IMR-90 (cell line): ENCODE data around the gene THRB. TPM values are rescaled to one million over a fixed set of nuclear protein-coding genes. Genes with fewer than 3 reads are reported as not detected.
A peak's percentile ranks its signal among the peaks of the same experiment; 100 is the strongest.

Experiments used
- ATAC-seq: fragments of 200-7000 bp; cut with Tn5 transposase; 2 replicates; pipeline ENCODE4 v1.9.1; 2020; ENCODE audit warnings: low read depth, mild to moderate bottlenecking, moderate library complexity
- BruUV-seq: library from RNA; stranded (reverse); fragments of 400-500 nt; replicated peaks from 2 replicates; lab custom pipeline; 2021; lab: Mats Ljungman, UMichigan
- CTCF ChIA-PET: fragments of 300-600 bp; formaldehyde crosslinking; extraction: SDS; loops from one replicate; lab custom pipeline; 2021; ENCODE audit warnings: antibody characterized with exemption; lab: Yijun Ruan, JAX
- POLR2A ChIA-PET: fragments of 300-600 bp; sonication (Branson Sonifier 250); formaldehyde crosslinking; loops from one replicate; lab custom pipeline; 2022; ENCODE audit warnings: antibody characterized with exemption; ENCODE audit not compliant: unreplicated experiment; lab: Charles Lee
- DNase-seq: peaks from one replicate; pipeline ENCODE4 v3.0.0; 2013
- H2AFZ ChIP-seq: replicated peaks from 2 replicates; pipeline ENCODE3; 2013; ENCODE audit warnings: low read length, mild to moderate bottlenecking; ENCODE audit not compliant: poor library complexity
- H2AK5ac ChIP-seq: 2 replicates; pipeline ENCODE4 v1.6.1; 2013; ENCODE audit warnings: low read depth, low read length, inconsistent platforms
- H2AK9ac ChIP-seq: replicated peaks from 2 replicates; pipeline ENCODE3; 2013; ENCODE audit warnings: mild to moderate bottlenecking, low read depth, low read length, moderate library complexity; ENCODE audit not compliant: poor library complexity
- H2BK120ac ChIP-seq: 2 replicates; pipeline ENCODE4 v1.6.1; 2013; ENCODE audit warnings: low read depth, low read length, inconsistent platforms
- H2BK15ac ChIP-seq: 3 replicates; pipeline ENCODE4 v1.6.1; 2013; ENCODE audit warnings: low read depth, low read length, inconsistent platforms
- H2BK20ac ChIP-seq: 2 replicates; pipeline ENCODE4 v1.6.1; 2013; ENCODE audit warnings: low read depth, mild to moderate bottlenecking, inconsistent platforms, low read length, moderate library complexity
- H2BK5ac ChIP-seq: 2 replicates; pipeline ENCODE4 v1.6.1; 2013; ENCODE audit warnings: mild to moderate bottlenecking, low read depth, low read length, inconsistent platforms; ENCODE audit not compliant: poor library complexity, severe bottlenecking
- H3K14ac ChIP-seq: replicated peaks from 2 replicates; pipeline ENCODE4 v1.6.1; 2013; ENCODE audit warnings: low read depth, low read length, inconsistent platforms
- H3K18ac ChIP-seq: 2 replicates; pipeline ENCODE4 v1.6.1; 2013; ENCODE audit warnings: low read depth, low read length, control low read depth
- H3K23ac ChIP-seq: 2 replicates; pipeline ENCODE4 v1.6.1; 2013; ENCODE audit warnings: low read depth, low read length, inconsistent platforms
- H3K27ac ChIP-seq: 2 replicates; pipeline ENCODE4 v1.5.1; 2013; ENCODE audit warnings: mild to moderate bottlenecking, control low read depth, low read length; ENCODE audit not compliant: insufficient read depth
- H3K27me3 ChIP-seq: 2 replicates; pipeline ENCODE4 v1.6.1; 2013; ENCODE audit warnings: low read length; ENCODE audit not compliant: control insufficient read depth, insufficient read depth
- H3K36me3 ChIP-seq: 2 replicates; pipeline ENCODE4 v1.6.1; 2013; ENCODE audit warnings: low read length, mixed read lengths; ENCODE audit not compliant: control insufficient read depth, insufficient read depth
- H3K4ac ChIP-seq: 2 replicates; pipeline ENCODE4 v1.6.1; 2013; ENCODE audit warnings: low read depth, low read length, inconsistent platforms
- H3K4me1 ChIP-seq: 2 replicates; pipeline ENCODE4 v1.6.1; 2013; ENCODE audit warnings: low read length, mixed read lengths; ENCODE audit not compliant: control insufficient read depth, insufficient read depth
- H3K4me2 ChIP-seq: 2 replicates; pipeline ENCODE4 v1.6.1; 2013; ENCODE audit warnings: low read depth, mild to moderate bottlenecking, control low read depth, low read length, moderate library complexity
- H3K4me3 ChIP-seq: 2 replicates; pipeline ENCODE4 v1.5.1; 2013; ENCODE audit warnings: low read depth, mild to moderate bottlenecking, control low read depth, low read length, moderate library complexity; ENCODE audit not compliant: insufficient read depth
- H3K56ac ChIP-seq: 2 replicates; pipeline ENCODE4 v1.6.1; 2013; ENCODE audit warnings: low read length, inconsistent platforms; ENCODE audit not compliant: insufficient read depth; ENCODE audit errors: extremely low read depth
- H3K79me1 ChIP-seq, 2 experiments: 2 replicates each; pipeline ENCODE4 v1.6.1; 2013; ENCODE audit warnings: low read length in 2 of 2, inconsistent platforms in 1 of 2, low read depth in 1 of 2
- H3K9ac ChIP-seq: 2 replicates; pipeline ENCODE4 v1.6.1; 2013; ENCODE audit warnings: low read depth, low read length, control low read depth
- H3K9me1 ChIP-seq: 2 replicates; pipeline ENCODE4 v1.6.1; 2013; ENCODE audit warnings: low read length, inconsistent platforms; ENCODE audit not compliant: insufficient read depth
- H3K9me3 ChIP-seq: 2 replicates; pipeline ENCODE4 v1.6.1; 2013; ENCODE audit warnings: low read length; ENCODE audit not compliant: control insufficient read depth, insufficient read depth
- H4K20me1 ChIP-seq: 2 replicates; pipeline ENCODE4 v1.6.1; 2013; ENCODE audit warnings: low read length, inconsistent platforms; ENCODE audit not compliant: insufficient read depth
- H4K5ac ChIP-seq: 2 replicates; pipeline ENCODE4 v1.6.1; 2013; ENCODE audit warnings: mild to moderate bottlenecking, low read depth, low read length, control low read depth
- H4K8ac ChIP-seq, 2 experiments: 2 replicates each; pipeline ENCODE4 v1.6.1; 2013; ENCODE audit warnings: low read depth in 2 of 2, low read length in 2 of 2, control low read depth in 1 of 2, inconsistent platforms in 1 of 2
- H4K91ac ChIP-seq: 2 replicates; pipeline ENCODE4 v1.6.1; 2013; ENCODE audit warnings: low read depth, low read length, inconsistent platforms; ENCODE audit not compliant: insufficient read depth
- BHLHE40 ChIP-seq: fragments of 150-350 bp; IDR thresholded peaks from 2 replicates; pipeline ENCODE4 v1.6.1; 2016; ENCODE audit warnings: mild to moderate bottlenecking, low read depth, low read length
- CEBPB ChIP-seq: IDR thresholded peaks from 2 replicates; pipeline ENCODE4 v1.6.1; 2012; ENCODE audit warnings: low read depth, low read length, improper control_type of control experiment
- CHD1 ChIP-seq: IDR thresholded peaks from 2 replicates; pipeline ENCODE4 v1.6.1; 2012; ENCODE audit warnings: low read depth, low read length, improper control_type of control experiment
- MXI1 ChIP-seq: IDR thresholded peaks from 2 replicates; pipeline ENCODE4 v1.6.1; 2012; ENCODE audit warnings: low read depth, mild to moderate bottlenecking, low read length, moderate library complexity, borderline replicate concordance
- RAD21 ChIP-seq: IDR thresholded peaks from 2 replicates; pipeline ENCODE4 v1.6.1; 2012; ENCODE audit warnings: low read length, improper control_type of control experiment
- RCOR1 ChIP-seq: IDR thresholded peaks from 2 replicates; pipeline ENCODE4 v1.6.1; 2012; ENCODE audit warnings: mild to moderate bottlenecking, low read length, improper control_type of control experiment; ENCODE audit not compliant: insufficient replicate concordance
- SMC3 ChIP-seq: fragments of 150-350 bp; IDR thresholded peaks from 2 replicates; pipeline ENCODE4 v1.6.1; 2016; ENCODE audit warnings: low read depth, mild to moderate bottlenecking, antibody characterized with exemption, low read length, moderate library complexity
- WGBS, 2 experiments: methylation state at CpG; one replicate each; pipeline versions ENCODE4 v1.1.5 to v1.1.7; 2013; ENCODE audit warnings: missing lambda C conversion rate in 2 of 2; ENCODE audit not compliant: insufficient read length in 1 of 2; ENCODE audit errors: extremely low coverage in 2 of 2; 5-methylcytosine and 5-hydroxymethylcytosine counted together
- dilution Hi-C: fragments of 300-500 bp; cut with HindIII; formaldehyde crosslinking; loops from one replicate; pipeline ENCODE4 v1.14.3; 2018; ENCODE audit warnings: low sequenced_read_pairs; ENCODE audit not compliant: unreplicated experiment
- in situ Hi-C: fragments of 300-500 bp; cut with MboI; formaldehyde crosslinking; loops from 3 replicates; pipeline ENCODE4 v1.14.3; 2019; ENCODE audit warnings: low sequenced_read_pairs, inconsistent platforms, mixed read lengths
- intact Hi-C: fragments of 100-400 bp; cut with micrococcal nuclease; formaldehyde crosslinking; loops from 2 replicates; pipeline ENCODE4 v1.10.0; 2022
- polyA plus RNA-seq, 3 experiments: library from polyadenylated mRNA; depleted of rRNA; stranded (reverse); fragments of >200 nt; gene quantifications; 2 replicates each; pipeline ENCODE4 v1.2.3, GENCODE V29; 2012; ENCODE audit warnings: low replicate concordance in 1 of 3
- total RNA-seq: library from RNA; depleted of rRNA; stranded (reverse); fragments of >200 nt; gene quantifications from 2 replicates; pipeline ENCODE4 v1.2.3, GENCODE V29; 2012
- TF ChIP-seq, protein P1 (sequence below): fragments of 150-350 bp; IDR thresholded peaks from 2 replicates; pipeline ENCODE4 v1.6.1; 2017; ENCODE audit warnings: mild to moderate bottlenecking, antibody characterized with exemption, low read length, low read depth
- TF ChIP-seq, protein P2 (sequence below): conservative IDR thresholded peaks from 2 replicates; pipeline ENCODE4 v1.5.1; 2012; ENCODE audit warnings: mild to moderate bottlenecking, low read depth, low read length, improper control_type of control experiment

The THRB gene
- total and polyA plus RNA-seq, 2 of the 4 experiments (the other 2 are of a cell fraction), result under 0.01 TPM; not detected in 1

DNA sequence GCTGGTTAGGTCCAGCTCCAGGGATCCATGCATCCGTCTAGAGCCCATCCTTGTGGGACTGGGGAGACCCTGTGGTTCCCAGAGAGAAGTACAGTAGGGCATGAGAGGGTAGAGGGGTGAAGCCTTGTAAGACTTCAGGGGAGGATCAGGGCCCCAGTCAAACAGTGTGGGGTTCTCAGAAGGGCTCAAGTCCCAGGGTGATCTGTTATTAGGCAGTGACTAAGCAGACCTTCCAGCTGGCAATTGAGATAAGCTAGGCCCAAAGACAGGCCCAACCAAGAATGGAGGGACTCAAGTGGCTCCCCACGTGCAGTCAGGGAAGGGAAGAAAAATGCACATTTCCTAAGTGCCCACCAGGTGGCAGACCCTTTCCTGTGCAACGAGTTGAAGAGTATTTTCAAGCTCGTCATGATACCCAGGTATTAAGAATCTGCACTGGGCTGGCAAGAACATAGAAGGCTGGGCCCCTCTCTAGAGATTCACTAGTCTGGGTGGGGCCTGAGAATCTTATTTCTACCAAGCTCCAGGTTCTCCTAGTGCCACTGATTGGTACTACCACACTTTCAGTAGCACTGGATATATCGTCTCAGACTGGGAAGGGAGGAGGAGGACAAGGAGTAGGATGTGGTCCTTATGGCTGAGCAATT, 308.8 kb downstream of the THRB start:
- no peaks in the 10 kb centered on the region for H3K36me3 ChIP-seq
- no peak overlapping the region for H4K5ac ChIP-seq
- peak; percentile 81 for ATAC-seq
- H2AK5ac ChIP-seq, result no peak overlapping the region
- no peaks in the 10 kb centered on the region for H4K20me1 ChIP-seq
- H3K23ac ChIP-seq, result no peak overlapping the region
- no peak overlapping the region for H4K8ac ChIP-seq
- no peak overlapping the region for H2AK9ac ChIP-seq
- H4K91ac ChIP-seq, result no peak overlapping the region
- H2BK20ac ChIP-seq, result no peak overlapping the region
- CTCF ChIA-PET, result interaction anchor here (0.6 to 1.7 kb wide), 15 partner anchors 12 to 498 kb away, joined by 3 to 7 read pairs (median 3); no protein-coding TSS in a partner anchor
- H3K56ac ChIP-seq, result no peak overlapping the region
- peak; percentile 57 for DNase-seq
- no peaks in the 10 kb centered on the region for H3K4me1 ChIP-seq
- H3K9ac ChIP-seq, result no peak overlapping the region
- no TSS peak for BruUV-seq
- TF ChIP-seq, protein P1, sequence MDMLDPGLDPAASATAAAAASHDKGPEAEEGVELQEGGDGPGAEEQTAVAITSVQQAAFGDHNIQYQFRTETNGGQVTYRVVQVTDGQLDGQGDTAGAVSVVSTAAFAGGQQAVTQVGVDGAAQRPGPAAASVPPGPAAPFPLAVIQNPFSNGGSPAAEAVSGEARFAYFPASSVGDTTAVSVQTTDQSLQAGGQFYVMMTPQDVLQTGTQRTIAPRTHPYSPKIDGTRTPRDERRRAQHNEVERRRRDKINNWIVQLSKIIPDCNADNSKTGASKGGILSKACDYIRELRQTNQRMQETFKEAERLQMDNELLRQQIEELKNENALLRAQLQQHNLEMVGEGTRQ, result no peak
- TF ChIP-seq CHD1 (no peak), RAD21 (peak; percentile 51), SMC3 (peak; percentile 59), RCOR1 (no peak), CEBPB (no peak), BHLHE40 (no peak), MXI1 (no peak)
- TF ChIP-seq, protein P2, sequence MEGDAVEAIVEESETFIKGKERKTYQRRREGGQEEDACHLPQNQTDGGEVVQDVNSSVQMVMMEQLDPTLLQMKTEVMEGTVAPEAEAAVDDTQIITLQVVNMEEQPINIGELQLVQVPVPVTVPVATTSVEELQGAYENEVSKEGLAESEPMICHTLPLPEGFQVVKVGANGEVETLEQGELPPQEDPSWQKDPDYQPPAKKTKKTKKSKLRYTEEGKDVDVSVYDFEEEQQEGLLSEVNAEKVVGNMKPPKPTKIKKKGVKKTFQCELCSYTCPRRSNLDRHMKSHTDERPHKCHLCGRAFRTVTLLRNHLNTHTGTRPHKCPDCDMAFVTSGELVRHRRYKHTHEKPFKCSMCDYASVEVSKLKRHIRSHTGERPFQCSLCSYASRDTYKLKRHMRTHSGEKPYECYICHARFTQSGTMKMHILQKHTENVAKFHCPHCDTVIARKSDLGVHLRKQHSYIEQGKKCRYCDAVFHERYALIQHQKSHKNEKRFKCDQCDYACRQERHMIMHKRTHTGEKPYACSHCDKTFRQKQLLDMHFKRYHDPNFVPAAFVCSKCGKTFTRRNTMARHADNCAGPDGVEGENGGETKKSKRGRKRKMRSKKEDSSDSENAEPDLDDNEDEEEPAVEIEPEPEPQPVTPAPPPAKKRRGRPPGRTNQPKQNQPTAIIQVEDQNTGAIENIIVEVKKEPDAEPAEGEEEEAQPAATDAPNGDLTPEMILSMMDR, result peak; percentile 53
- in situ Hi-C loops, result no loop called here
- H3K27ac ChIP-seq, result no peak overlapping the region
- H2AFZ ChIP-seq, result peak overlapping the region; percentile 56
- dilution Hi-C loops, result no loop called here
- no peak overlapping the region for H2BK15ac ChIP-seq
- no peak overlapping the region for H3K14ac ChIP-seq
- H3K27me3 ChIP-seq, result peaks cover 5% of the 10 kb centered on the region
- WGBS, 2 experiments, result 80% methylated on average over 1 of the region's 5 CpGs; no CpG with 5 or more reads in 1 of the 2 experiments
- no peak overlapping the region for H3K4me3 ChIP-seq
- no peak overlapping the region for H3K4me2 ChIP-seq
- no peak overlapping the region for H2BK5ac ChIP-seq
- no peak overlapping the region for H3K18ac ChIP-seq
- H3K9me1 ChIP-seq, result no peaks in the 10 kb centered on the region; the same call in 1 of the 2 replicates
- no peaks in the 10 kb centered on the region for H3K79me1 ChIP-seq
- POLR2A ChIA-PET, result no interaction called here
- H3K4ac ChIP-seq, result no peak overlapping the region
- intact Hi-C loops, result loop anchor here (1.0 to 2.0 kb wide), 3 partner anchors 53 to 497 kb away; no protein-coding TSS in a partner anchor
- H2BK120ac ChIP-seq, result no peak overlapping the region
- no peaks in the 10 kb centered on the region for H3K9me3 ChIP-seq
